GM19468 (cell line): ENCODE results near the gene MILR1.
A peak's percentile ranks its signal among the peaks of the same experiment; 100 is the strongest.
"Not testable (repeated sequence)": the region's sequence is repeated elsewhere in the genome, so short reads cannot be mapped to it uniquely, and the experiment has no call there.

Source experiments
- ATAC-seq: cut with Tn5 transposase; IDR thresholded peaks from one replicate; pipeline ENCODE4 v1.9.1; 2021; ENCODE audit warnings: mild to moderate bottlenecking, moderate library complexity, moderate number of reproducible peaks; ENCODE audit not compliant: unreplicated experiment; ENCODE audit errors: extremely low read depth

The MILR1 gene

DNA sequence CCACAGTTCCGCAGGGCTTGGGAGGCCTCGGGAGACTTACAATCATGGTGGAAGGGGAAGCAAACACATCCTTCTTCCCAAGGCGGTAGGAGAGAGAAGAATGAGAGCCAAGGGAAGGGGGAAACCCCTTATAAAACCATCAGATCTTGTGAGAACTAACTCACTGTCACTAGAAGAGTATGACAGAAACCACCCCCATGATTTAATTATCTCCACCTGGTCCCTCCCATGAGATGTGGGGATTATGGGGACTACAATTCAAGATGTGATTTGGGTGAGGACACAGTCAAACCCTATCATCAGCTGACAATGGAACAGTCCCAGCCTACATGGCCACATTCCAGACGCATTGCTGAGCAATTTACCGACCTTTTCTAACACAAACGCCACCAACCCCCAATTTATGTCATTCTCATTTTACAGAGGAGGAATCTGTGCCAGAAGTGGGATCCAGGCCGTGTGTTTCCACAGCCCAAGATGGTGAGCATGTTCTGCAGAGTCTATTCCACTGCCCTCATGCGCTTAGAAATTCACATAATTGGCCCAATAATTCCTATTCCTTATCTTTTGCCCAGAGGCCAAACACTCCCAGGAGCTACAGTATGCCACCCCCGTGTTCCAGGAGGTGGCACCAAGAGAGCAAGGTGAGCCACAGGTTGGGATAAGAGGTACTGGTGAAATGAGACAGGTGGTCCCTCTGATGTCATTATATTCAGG, 17.3 kb downstream of the MILR1 start:
- no peak for ATAC-seq

DNA sequence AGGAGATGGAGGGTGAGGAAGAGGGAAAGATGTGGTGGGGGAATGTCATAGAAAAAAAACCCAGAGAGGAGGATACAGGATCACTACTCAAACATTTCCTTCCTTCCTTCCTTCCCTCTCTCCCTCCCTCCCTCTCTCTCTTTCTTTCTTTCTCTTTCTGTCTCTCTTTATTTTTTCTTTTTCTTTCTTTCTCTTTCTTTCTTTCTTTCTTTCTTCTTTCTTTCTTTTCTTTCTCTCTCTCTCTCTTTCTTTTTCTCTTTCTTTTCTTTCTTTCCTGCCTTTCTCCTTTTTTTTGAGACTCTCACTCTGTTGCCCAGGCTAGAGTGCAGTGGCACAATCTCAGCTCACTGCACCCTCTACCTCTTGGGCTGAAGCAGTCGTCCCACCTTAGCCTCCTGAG, 17.9 kb downstream of the MILR1 start:
- not testable (repeated sequence) for ATAC-seq

DNA sequence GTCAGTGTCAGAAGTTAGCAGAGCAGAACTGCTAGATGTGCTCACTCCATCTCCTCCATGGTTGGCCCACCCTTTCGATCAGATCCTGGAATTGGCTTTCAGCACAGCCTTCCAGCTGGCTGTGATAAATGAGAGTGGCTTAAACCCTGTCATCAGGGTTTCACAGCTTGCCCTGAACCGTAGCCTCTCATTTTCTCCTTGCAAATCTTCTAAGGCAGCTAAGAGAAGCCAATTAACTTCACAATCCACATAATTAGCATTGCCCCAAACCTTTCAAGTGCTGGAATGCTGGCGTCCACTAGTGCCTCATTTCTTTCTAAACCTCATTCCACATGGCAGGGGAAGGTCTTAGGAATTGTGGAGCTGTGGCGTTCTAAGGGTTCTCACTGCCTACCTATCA, 21.7 kb downstream of the MILR1 start:
- no peak for ATAC-seq

DNA sequence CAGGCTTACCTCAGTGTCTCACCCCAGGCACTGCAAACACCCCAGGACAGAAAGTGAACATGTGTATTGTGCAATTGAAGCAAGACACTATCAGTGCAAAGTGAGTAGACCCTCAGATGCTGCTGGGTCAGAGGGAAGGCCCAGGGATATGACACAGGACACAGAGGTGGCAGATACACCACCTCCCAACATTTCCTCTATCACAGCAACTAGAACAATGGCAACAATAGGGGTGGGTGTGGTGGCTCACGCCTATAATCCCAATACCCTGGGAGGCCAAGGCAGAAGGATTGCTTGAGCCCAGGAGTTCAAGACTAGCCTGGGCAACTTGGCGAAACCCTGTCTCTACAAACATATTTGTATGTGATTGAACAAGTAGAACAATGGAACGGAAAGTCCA, 22.5 kb downstream of the MILR1 start:
- no peak for ATAC-seq

DNA sequence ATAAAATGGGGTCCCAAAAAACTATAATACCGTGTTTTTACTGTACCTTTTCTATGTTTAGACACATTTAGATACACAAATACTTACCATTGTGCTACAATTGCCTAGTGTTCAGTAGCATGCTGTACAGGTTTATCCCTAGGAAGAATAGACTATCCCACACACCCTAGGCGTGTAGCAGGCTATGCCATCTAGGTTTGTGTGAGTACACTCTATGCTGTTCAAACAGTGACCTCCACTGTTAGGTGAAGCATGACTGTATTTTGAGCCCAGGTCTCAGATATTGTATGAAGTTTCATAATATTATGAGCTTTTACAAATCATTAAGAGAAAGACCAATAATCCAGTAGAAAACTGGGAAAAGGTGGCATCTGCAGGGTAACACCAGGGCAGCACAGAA, 23.6 kb downstream of the MILR1 start:
- ATAC-seq = no peak

DNA sequence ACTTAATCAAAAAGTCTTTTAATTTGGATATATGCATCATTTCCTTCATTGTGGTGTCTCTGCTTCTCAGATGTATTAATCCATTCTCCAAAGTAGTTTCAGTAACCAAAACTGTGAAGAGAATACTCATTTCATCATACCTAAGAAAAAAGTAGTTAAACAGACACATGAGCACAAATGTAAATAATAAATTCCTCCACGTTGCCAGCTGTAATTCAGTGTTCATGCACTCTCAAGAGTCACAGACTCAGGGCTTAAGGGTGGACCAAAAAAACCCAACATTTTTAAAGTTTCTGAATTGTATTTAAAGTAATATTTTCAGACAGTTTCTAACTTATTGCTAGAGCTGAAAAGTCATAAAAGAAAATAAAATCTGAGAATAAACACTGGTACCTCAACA, 28.9 kb downstream of the MILR1 start:
- ATAC-seq = no peak

DNA sequence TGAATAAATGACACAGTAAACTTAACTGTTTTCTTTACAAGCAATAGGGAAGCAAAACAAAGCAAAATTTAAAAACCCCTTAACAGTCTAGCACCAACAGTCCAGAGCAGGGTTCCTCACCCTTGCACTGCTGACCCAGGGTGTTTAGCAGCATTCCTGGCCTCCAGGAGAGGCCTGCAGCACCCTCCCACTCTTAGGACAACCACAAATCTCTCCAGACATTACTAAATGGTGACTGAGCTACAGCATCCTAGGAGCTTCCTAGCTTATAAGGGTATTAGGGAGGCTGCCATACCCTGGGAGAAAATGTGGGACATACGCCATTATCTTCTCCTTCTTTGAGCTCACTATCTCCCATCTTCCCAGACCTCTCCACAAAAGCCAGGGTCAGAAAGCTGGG, 32.0 kb downstream of the MILR1 start:
- ATAC-seq = no peak

DNA sequence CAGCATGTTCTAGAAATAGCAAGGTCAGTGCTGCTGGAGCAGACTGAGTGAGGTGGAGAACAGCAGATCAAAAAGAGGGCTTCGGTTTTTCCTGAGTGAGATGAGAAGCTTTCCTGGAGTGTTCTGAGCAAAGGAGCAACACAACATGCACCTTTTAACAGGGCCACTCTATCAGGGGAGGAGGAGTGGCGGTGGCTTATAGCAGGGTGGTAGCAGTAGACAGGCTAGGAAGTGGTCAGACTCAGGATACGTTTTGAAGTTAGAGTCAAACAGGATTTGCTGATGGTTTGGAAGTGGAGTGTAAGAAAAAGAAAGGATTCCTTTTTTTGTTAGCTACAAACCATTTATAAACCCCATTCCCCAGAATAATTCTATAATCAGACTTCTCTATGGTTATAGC, 35.5 kb downstream of the MILR1 start:
- no peak for ATAC-seq

DNA sequence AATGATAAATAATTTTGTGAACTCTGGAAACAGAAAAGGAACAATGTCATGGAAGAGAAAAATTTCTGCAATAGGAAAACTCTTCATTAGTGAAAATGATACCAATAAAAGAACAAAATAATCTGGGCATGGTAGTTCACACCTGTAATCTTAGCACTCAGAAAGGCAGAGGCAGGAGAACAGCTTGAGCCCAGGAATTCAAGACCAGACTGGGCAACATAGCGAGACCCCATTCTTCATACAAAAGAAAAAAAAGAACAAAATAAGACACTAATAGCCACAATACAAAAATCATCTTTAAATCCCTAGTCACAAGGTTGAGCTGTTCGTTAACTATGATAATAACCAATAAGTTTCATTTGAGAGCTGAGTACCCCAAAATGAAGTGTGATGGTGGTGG, 39.4 kb downstream of the MILR1 start:
- ATAC-seq = no peak

DNA sequence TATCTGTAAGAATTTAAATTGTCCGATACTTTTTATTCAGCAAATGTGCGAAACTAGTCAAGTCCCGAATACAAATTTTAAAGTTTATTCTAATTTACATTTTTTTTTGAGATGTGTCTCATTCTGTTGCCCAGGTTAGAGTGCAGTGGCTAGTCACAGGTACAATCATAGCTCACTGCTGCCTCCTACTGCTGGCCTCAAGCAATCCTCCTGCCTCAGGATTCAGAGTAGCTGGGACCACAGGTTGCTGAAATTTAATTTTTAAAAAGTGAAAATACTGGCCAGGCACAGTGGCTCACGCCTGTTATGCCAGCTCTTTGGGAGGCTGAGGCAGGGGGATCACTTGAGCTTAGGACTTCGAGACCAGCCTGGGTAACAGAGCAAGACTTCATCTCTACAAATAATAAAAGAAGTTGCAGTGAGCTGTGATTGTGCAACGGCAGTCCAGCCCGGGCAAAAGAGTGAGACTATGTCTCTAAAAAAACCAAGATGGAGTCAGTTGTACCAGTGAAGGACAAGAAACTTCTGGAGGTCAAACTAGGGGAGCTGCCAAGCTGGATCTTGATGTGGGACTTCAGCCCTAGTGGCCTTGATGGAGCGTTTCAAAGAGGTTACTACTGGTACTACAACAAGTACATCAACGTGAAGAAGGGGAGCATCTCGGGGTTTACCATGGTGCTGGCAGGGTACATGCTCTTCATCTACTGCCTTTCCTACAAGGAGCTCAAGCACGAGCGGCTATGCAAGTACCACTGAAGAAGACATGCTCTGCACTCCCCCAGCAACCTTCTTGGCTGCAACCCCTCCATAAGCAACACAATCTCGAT, 42.3 kb downstream of the MILR1 start:
- no peak for ATAC-seq

DNA sequence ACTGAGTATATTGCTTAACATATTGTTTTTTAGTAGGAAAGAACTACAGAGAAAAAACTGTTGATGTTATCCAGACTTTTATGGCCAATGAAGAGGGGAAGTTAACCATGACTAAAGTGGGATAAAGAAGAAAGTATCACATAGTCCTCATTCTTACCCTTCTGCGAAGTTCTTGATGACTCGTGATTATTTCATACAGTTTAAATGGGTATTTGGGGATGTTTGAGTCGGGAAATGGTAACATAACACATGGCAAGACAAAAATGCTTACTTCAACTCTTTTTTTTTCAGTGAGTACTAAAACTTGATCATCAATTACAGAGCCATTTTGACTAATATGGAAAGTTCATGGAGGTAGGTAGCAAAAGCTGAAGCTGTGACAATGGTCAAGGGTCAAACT, 43.1 kb downstream of the MILR1 start:
- no peak for ATAC-seq

DNA sequence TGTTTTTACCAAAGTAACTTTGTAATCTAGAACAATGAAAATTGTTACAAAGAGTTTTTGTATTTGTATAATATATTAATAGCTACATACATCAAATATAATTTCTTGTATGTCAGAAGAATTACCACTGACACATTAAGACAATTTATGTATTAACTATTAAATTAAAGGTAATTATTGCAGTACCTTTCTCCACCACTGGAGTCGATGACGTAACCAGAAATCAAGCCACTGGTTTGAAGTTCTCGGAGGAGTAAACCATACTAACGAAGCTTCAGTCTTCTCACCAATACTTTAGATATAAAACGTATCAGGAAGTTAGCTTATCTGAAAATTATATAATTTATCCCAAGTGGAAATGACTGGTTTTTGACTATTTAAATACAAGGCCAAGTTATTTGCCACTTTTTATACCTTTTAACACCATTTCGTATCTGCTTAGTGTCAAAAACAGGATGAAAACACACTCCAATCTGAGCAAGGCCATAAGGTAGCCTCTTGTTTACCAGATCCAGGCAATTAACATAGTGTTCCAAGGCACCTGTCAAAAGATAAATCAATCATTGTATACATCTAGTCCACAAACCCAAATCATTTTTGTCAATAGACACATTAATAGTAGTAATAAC, 43.7 kb downstream of the MILR1 start:
- ATAC-seq = no peak

DNA sequence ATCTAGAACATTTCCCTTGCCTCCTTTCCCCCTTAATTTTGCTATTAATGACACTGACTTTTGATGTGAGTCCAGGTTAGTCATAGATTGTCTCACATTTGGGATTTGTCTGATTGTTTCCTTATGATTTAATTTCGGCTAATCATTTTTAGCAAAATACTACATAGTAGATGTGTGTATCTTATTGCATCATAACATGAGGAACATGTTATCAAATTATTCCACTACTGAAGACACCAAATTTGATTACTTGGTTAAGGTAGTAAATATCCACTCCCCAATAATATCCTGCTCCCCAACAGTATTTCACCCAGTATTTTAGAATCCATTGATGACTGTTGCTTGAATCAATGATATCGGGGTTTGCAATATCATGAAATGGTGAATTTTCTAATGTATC, 45.2 kb downstream of the MILR1 start:
- no peak for ATAC-seq

DNA sequence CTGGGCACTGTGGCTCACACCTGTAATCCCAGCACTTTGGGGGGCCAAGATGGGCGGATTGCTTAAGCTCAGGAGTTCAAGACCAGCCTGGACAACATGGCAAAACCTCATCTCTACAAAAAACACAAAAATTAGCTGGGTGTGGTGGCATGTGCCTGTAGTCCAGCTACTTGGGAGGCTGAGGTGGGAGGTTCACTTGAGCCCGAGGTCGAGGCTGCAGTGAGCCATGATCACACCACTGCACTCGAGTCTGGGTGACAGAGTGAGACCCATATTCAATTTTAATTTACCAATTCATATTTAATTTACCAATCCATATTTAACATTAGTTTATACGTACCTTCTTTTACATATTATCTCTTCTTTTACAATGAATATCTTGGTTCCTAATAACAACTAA, 46.4 kb downstream of the MILR1 start:
- ATAC-seq = not testable (repeated sequence)

DNA sequence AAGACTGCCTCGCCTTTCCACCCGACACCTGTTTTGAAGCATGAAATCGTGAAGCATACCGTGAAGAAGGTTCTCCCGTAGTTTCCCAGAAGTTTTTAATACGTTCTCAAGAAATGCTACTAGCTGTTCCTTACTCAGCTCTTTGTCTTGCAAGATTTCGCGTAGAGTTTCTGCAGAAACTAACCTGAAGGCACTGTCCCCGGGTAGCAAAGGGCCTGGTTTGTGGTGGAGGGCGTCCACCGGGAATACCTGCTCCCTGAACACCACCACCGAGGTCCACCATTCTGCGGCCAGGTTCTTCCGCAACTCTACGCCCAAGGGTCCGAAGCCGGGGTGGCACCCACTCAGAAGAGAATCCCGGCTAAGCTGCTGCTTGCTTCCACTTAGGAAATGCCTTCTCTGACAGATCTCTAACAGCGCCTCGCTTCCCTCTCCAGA, 47.5 kb downstream of the MILR1 start:
- no peak for ATAC-seq

DNA sequence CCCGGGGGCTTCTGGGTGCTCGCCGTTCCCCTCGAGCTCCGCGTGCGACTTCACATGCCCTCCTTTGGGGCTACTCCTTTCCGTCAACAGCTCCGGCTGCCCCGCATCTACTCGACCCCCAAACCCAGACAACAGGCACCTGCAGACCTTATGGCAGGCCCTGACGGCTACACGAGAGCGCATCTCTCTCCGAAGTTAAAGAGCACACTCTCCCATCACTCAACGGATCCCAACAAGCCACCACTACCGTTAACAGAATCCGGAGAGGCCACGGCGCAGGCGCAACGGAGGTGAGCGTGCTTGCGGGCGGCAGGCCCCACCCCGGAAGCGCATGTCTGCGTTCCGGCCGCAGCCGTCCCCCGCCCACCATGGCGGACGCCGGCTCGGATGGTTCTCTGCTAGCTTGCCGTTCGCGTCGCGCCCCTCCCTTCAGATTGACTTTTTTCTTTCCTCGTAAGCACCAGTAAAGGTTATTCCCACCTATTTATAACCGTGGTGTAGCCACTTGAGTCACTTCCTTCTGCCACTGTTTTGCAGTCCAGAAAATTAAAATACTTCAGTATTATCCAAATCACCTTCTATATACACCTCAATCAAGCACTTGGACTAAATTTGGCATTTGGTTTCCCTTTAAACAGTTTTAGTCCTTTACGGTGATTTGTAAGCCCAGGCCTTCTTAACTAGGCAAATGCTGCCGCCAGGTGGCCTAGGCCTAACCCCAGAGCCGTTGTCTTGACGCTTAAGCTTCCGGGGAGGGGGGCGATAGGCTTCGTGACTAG, 48.1 kb downstream of the MILR1 start, which contains the start of gene POLG2:
Gene POLG2 (minus strand): TSS at position 269 of the 779 bp plus-strand sequence. CDS start 86 bp downstream, at position 183.
- ATAC-seq = peak; percentile 59

DNA sequence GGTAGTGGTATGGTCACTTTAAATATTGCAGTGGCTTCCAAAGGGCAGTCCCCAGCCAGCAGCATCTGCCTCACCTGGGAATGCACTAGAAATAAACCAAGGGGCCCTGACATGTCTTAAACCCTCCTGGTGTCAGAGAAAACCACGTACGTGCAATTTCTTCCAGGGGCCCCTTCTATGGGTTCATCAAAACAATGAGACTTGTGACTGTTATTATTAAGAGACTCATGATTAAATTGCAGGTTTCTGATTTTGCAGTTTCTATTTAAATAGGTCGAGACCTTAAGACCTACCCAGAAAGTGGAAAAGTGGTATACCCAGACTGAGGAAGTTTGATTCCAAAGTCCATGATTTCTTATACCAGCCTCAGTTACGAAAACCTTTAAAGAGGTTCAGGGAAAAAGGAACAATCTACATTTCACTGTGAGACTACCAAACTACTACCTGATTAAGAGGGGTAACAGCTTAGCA, 48.7 kb downstream of the MILR1 start:
- no peak for ATAC-seq

DNA sequence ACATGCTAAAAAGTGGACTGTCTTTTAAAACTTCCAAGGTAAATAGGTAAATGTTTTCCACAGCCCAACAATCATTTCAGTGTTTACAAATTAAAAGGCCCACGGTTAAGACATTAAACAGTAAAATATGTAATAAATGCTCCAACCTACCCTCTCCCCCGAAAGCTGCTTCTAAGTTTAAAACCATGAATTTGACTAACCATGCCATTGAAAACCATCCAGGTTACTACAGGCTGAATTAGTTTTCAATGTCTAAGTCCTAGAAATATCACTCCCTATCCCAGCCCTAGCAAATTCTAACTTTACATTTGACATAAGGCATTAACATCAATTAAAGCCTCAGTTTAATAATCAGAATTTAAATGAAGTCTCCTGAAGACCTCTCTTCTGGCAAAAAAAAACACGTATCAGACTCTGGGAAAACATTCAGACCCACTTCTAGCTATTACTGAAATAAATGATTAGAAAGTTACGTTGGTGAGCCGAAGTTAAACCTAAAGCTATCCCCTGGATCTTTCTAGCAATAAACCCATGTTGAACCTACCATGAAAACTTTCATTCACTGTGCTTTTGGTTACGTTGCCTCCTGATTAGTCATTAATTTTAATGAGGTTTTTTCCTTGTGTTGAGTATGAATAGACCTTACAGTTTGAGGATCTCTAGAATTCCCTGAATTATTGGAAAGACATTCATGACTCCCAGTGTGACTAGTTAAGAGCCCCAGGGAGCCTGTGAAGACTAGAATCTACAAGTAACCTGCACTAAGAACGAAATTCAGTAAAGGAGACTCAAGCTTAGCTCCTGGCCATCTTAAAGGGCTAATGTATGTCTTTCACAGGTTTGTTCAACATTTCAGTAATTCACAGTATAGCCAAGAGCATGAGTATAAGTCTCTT, 49.6 kb downstream of the MILR1 start:
- no peak for ATAC-seq

DNA sequence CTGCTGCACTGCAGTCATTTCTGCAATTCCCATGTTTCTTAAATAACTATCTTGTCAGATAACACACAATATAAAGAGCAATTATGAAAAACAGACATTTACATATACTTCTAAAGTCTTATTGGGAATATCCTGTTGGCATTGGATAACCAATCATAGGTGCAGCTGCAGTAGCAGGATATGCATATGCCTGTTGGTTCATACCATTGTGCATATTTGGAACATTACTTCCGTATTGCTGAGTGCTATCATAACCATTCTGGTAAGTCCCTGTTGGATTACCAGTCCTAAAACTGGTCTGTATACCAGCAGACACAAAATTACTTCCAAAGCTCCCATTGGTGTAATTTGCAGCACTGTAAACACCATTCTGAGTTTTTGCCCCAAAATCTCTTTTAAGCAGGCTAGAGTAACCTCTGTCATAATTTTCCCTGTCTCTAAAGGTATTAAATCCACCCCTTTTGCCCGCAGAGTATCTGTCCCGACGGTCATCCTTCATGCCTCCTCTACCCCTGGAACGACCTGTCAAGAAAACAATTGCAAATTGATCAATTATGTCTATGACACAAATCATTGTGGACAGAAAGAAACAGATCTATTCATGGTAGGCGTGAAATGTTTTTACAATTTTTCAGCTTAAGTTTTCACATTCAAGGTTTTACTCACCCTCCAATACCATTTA, 51.0 kb downstream of the MILR1 start:
- no peak for ATAC-seq
